ENCODE data around the gene SRGN. TPM values are rescaled to one million over a fixed set of nuclear protein-coding genes. Genes with fewer than 3 reads are reported as not detected.
A peak's percentile ranks its signal among the peaks of the same experiment; 100 is the strongest.

SRGN gene
- total and polyA plus RNA-seq, 2 of the 8 experiments (the other 6 are each of a cell fraction or from before 2014, with no cell fraction given), result 0.06 TPM; not detected in 1

GRCh38 chr10:69119896-69120295 lies 32.0 kb downstream of the SRGN start:
- no peaks in the 10 kb centered on the region for H3K23me2 ChIP-seq (ENCODE audit: low read depth, low read length)
- no peak overlapping the region for H4K8ac ChIP-seq (ENCODE audit: extremely low read depth, insufficient read depth, low read length)
- no peak overlapping the region for H3K23ac ChIP-seq (ENCODE audit: insufficient read length)
- no peaks in the 10 kb centered on the region for H3K9me3 ChIP-seq (ENCODE audit: insufficient read depth in 2 of 2, low read depth in 1 of 2, low read length in 1 of 2)
- 71% methylated on average over 1 of the region's 1 CpG; no CpG with 5 or more reads in 1 of the 2 experiments for WGBS, 2 experiments (ENCODE audit: extremely low coverage in 1 of 2, insufficient coverage in 1 of 2, insufficient read length in 1 of 2, insufficient replicate concordance in 2 of 2, low coverage in 1 of 2, low lambda C conversion rate in 2 of 2, missing lambda C conversion rate in 1 of 2)
- H3K9ac ChIP-seq (replicated peaks in 1 of 4; ENCODE audit: extremely low read depth in 1 of 4, low read depth in 3 of 4, low read length in 3 of 4), result peak overlapping the region in 1 of 4 experiments; percentile 10; a peak in 1 of 7 replicates
- H3K27me3 ChIP-seq (replicated peaks in 1 of 4; ENCODE audit: control insufficient read depth in 3 of 4, extremely low read depth in 1 of 4, insufficient read depth in 3 of 4, low read length in 3 of 4), result no peaks in the 10 kb centered on the region
- H2AK5ac ChIP-seq (ENCODE audit: low read depth, low read length), result no peak overlapping the region
- FAIRE-seq, result no peak
- no peak overlapping the region for H3K18ac ChIP-seq (ENCODE audit: extremely low read depth, low read length)
- H2BK120ac ChIP-seq (replicated peaks; ENCODE audit: low read depth, low read length), result no peak overlapping the region
- H3K27ac ChIP-seq (ENCODE audit: low read depth, low read length), result no peak overlapping the region
- no peak for DNase-seq (ENCODE audit: low read depth in 1 of 2, low spot score in 2 of 2)
- TF ChIP-seq BACH1 (IDR thresholded peaks at IDR 0.05; ENCODE audit: low read length) (no peak), EZH2 (IDR thresholded peaks at IDR 0.05; ENCODE audit: low read depth, low read length, severe bottlenecking) (no peak), RBBP5 (IDR thresholded peaks at IDR 0.05; ENCODE audit: borderline replicate concordance, low read depth, low read length) (no peak), SP4 (IDR thresholded peaks at IDR 0.05; ENCODE audit: low read length) (no peak), TBP (IDR thresholded peaks at IDR 0.05; ENCODE audit: low read depth, low read length) (no peak), POLR2A (IDR thresholded peaks at IDR 0.05; ENCODE audit: control extremely low read depth in 1 of 2, low read depth in 2 of 2, low read length in 2 of 2) (no peak), BCL11A (IDR thresholded peaks at IDR 0.05; ENCODE audit: low read depth in 2 of 2, low read length in 2 of 2) (no peak), POLR2AphosphoS5 (IDR thresholded peaks at IDR 0.05; ENCODE audit: low read depth, low read length) (no peak), GTF2F1 (IDR thresholded peaks at IDR 0.05; ENCODE audit: borderline replicate concordance, low read depth, low read length) (no peak), EGR1 (IDR thresholded peaks at IDR 0.05; ENCODE audit: borderline replicate concordance, low read depth, low read length) (no peak), SP2 (IDR thresholded peaks at IDR 0.05; ENCODE audit: low read length) (no peak), KDM5A (IDR thresholded peaks at IDR 0.05; ENCODE audit: low read length) (no peak), PHF8 (conservative IDR thresholded peaks at IDR 0.05; ENCODE audit: low read depth, low read length) (no peak), CTBP2 (IDR thresholded peaks at IDR 0.05; ENCODE audit: borderline replicate concordance, insufficient read depth, insufficient read length, low read length) (no peak)
- no peak overlapping the region for H3K4me2 ChIP-seq (ENCODE audit: insufficient read depth in 1 of 2, low read depth in 2 of 2, low read length in 2 of 2)
- peaks cover 0 to 2% of the 10 kb centered on the region in 2 experiments; a peak in 1 of 4 replicates for H3K79me2 ChIP-seq (ENCODE audit: control insufficient read depth in 1 of 2, insufficient read depth in 2 of 2, low read length in 2 of 2)
- H4K20me1 ChIP-seq (replicated peaks in 1 of 2; ENCODE audit: control insufficient read depth in 1 of 2, insufficient read depth in 2 of 2, low read length in 2 of 2), result no peaks in the 10 kb centered on the region
- H3K4me1 ChIP-seq (replicated peaks in 1 of 4; ENCODE audit: control insufficient read depth in 3 of 4, insufficient read depth in 4 of 4, low read length in 3 of 4), result no peaks in the 10 kb centered on the region
- no peak overlapping the region for H2BK5ac ChIP-seq (ENCODE audit: low read depth, low read length)
- no peaks in the 10 kb centered on the region for H3K79me1 ChIP-seq (ENCODE audit: low read depth, low read length)
- no peaks in the 10 kb centered on the region for H3K36me3 ChIP-seq (ENCODE audit: control insufficient read depth in 2 of 4, insufficient read depth in 4 of 4, low read length in 3 of 4)
- H3K4me3 ChIP-seq (ENCODE audit: extremely low read depth in 1 of 4, insufficient read depth in 2 of 4, low read depth in 3 of 4, low read length in 4 of 4), result no peak overlapping the region
- H2AFZ ChIP-seq (ENCODE audit: low read length), result no peak overlapping the region
- H2BK20ac ChIP-seq (ENCODE audit: low read length), result no peak overlapping the region
- H3K4ac ChIP-seq (replicated peaks; ENCODE audit: insufficient read length, low read depth, low read length), result no peak overlapping the region
- no peak overlapping the region for H4K91ac ChIP-seq (replicated peaks; ENCODE audit: insufficient read length, low read length)
- ChIA-PET POLR2A (ENCODE audit: partially characterized antibody) (no interaction called here), CTCF (ENCODE audit: partially characterized antibody) (no interaction called here)
- no peak overlapping the region for H2BK15ac ChIP-seq (ENCODE audit: low read length)
- no peak overlapping the region for H3K56ac ChIP-seq (replicated peaks; ENCODE audit: insufficient read length, low read depth, low read length)
- no peak overlapping the region for H3K14ac ChIP-seq (ENCODE audit: insufficient read length)
- H4K5ac ChIP-seq (ENCODE audit: insufficient read length, low read depth, low read length), result no peak overlapping the region
- no peak overlapping the region for H2BK12ac ChIP-seq (ENCODE audit: low read depth, low read length)
